Thoracic aorta (tissue), 2 donors: ENCODE data around the gene PCBP2. TPM values are rescaled to one million over a fixed set of nuclear protein-coding genes. Genes with fewer than 3 reads are reported as not detected.
"Not testable (repeated sequence)": the region's sequence is repeated elsewhere in the genome, so short reads cannot be mapped to it uniquely, and the experiment has no call there.

Experiments used
- ATAC-seq: fragments of 150-250 bp; one replicate; pipeline ENCODE4 v1.8.0; 2017; ENCODE audit warnings: low read depth; ENCODE audit not compliant: insufficient number of reproducible peaks, low FRiP score
- DNase-seq: peaks from one replicate; pipeline ENCODE4 v3.0.0-alpha.2; 2020; ENCODE audit warnings: low spot score
- H3K27ac ChIP-seq, 2 donors: fragments of 200-600 bp; sonication (generic); 1 replicate in 1 of 2; 2 replicates in 1 of 2; pipeline ENCODE4 v1.5.1; 2016; ENCODE audit warnings: mild to moderate bottlenecking in 2 of 2, moderate library complexity in 2 of 2
- H3K27me3 ChIP-seq: fragments of 200-600 bp; sonication (generic); replicated peaks from 2 replicates; pipeline ENCODE4 v1.6.0; 2016; ENCODE audit warnings: mild to moderate bottlenecking; ENCODE audit not compliant: insufficient read depth
- H3K36me3 ChIP-seq: fragments of 200-600 bp; sonication (generic); one replicate; pipeline ENCODE4 v1.5.1; 2016
- H3K4me1 ChIP-seq, 2 donors: fragments of 200-600 bp; sonication (generic); 1 replicate in 1 of 2; 2 replicates in 1 of 2; pipeline versions ENCODE4 v1.5.1 to v1.6.0; 2016; ENCODE audit warnings: low read depth in 2 of 2, mild to moderate bottlenecking in 1 of 2; ENCODE audit not compliant: control insufficient read depth in 1 of 2
- H3K4me3 ChIP-seq: fragments of 200-600 bp; sonication (generic); 2 replicates; pipeline ENCODE4 v1.5.1; 2016; ENCODE audit warnings: mild to moderate bottlenecking
- H3K9me3 ChIP-seq: fragments of 200-600 bp; sonication (generic); 2 replicates; pipeline ENCODE4 v1.5.1; 2016
- CTCF ChIP-seq: fragments of 200-600 bp; sonication (generic); IDR thresholded peaks from one replicate; pipeline ENCODE4 v1.5.1; 2019; ENCODE audit warnings: antibody characterized with exemption
- total RNA-seq, 2 donors: library from RNA; depleted of rRNA; stranded (reverse); fragments of >200 nt; gene quantifications; one replicate each; pipeline versions ENCODE4 v1.1.0 to v1.2.3, GENCODE V29; 2016

PCBP2 gene
- total RNA-seq, 2 donors from 2014 or later, result 326 to 466 TPM

GRCh38 chr12:53430116-53430515 is 21.8 kb upstream of the PCBP2 start:
- no peak for DNase-seq
- TF ChIP-seq CTCF, result no peak
- Histone ChIP-seq H3K9me3 (no peaks in the 10 kb centered on the region), H3K4me3 (no peak overlapping the region), H3K4me1 (no peaks in the 10 kb centered on the region), H3K36me3 (no peaks in the 10 kb centered on the region), H3K27me3 (no peaks in the 10 kb centered on the region), H3K27ac (no peak overlapping the region)
- ATAC-seq, result no peak

- DNase-seq (no peak), ATAC-seq (no peak)
- H3K27ac ChIP-seq, result no peak overlapping the region
- no peaks in the 10 kb centered on the region for H3K9me3 ChIP-seq
- TF ChIP-seq CTCF, result no peak
- H3K27me3 ChIP-seq, result no peaks in the 10 kb centered on the region
- H3K4me1 ChIP-seq, result no peaks in the 10 kb centered on the region
- no peaks in the 10 kb centered on the region for H3K36me3 ChIP-seq
- H3K4me3 ChIP-seq, result no peak overlapping the region
Measured at GRCh38 chr12:53431187-53431586, 20.7 kb upstream of the PCBP2 start.

GRCh38 chr12:53435326-53435725 is 16.6 kb upstream of the PCBP2 start:
- not testable (repeated sequence) for ATAC-seq, DNase-seq, H3K27ac ChIP-seq, H3K27me3 ChIP-seq, H3K36me3 ChIP-seq, H3K9me3 ChIP-seq, H3K4me1 ChIP-seq, H3K4me3 ChIP-seq

GRCh38 chr12:53439582-53439981 is 12.3 kb upstream of the PCBP2 start:
- not testable (repeated sequence) for DNase-seq, H3K27ac ChIP-seq, H3K36me3 ChIP-seq, H3K9me3 ChIP-seq, H3K4me3 ChIP-seq, H3K27me3 ChIP-seq, ATAC-seq
- H3K4me1 ChIP-seq, result peaks cover 15 to 16% of the 10 kb centered on the region in 2 donors

- peak; percentile 100 for ATAC-seq
- DNase-seq, result peak; percentile 99
- Histone ChIP-seq H3K27ac (peak within 1 kb of the TSS; percentile 86 to 96), H3K9me3 (no peaks in the 10 kb centered on the region), H3K4me1 (peaks cover 15 to 16% of the 10 kb centered on the region in 2 donors), H3K36me3 (peaks cover 11% of the 10 kb centered on the region), H3K27me3 (no peaks in the 10 kb centered on the region), H3K4me3 (peak within 1 kb of the TSS; percentile 79)
- no peak for TF ChIP-seq CTCF
Measured at GRCh38 chr12:53441040-53441833, 10.7 kb upstream of the PCBP2 start, which contains the start of gene PRR13. Gene PRR13, plus strand, starts transcription at chr12:53441734. Its CDS starts 981 bp downstream, at chr12:53442715.

- peaks cover 22% of the 10 kb centered on the region for H3K36me3 ChIP-seq
- peaks cover 15 to 16% of the 10 kb centered on the region in 2 donors for H3K4me1 ChIP-seq
- no peaks in the 10 kb centered on the region for H3K9me3 ChIP-seq
- no peak overlapping the region for H3K4me3 ChIP-seq
- H3K27ac ChIP-seq, result no peak overlapping the region
- no peak for DNase-seq
- no peak for TF ChIP-seq CTCF
- H3K27me3 ChIP-seq, result no peaks in the 10 kb centered on the region
- ATAC-seq, result no peak
Measured at GRCh38 chr12:53443955-53444354, 7.9 kb upstream of the PCBP2 start.

- not testable (repeated sequence) for ATAC-seq, H3K9me3 ChIP-seq, H3K27me3 ChIP-seq, DNase-seq, H3K4me3 ChIP-seq, H3K27ac ChIP-seq
- H3K36me3 ChIP-seq, result peaks cover 22% of the 10 kb centered on the region
- peaks cover 15 to 16% of the 10 kb centered on the region in 2 donors for H3K4me1 ChIP-seq
Measured at GRCh38 chr12:53444593-53445325, 7.1 kb upstream of the PCBP2 start.
